ENCODE data around the gene MALRD1.

The MALRD1 gene

DNA sequence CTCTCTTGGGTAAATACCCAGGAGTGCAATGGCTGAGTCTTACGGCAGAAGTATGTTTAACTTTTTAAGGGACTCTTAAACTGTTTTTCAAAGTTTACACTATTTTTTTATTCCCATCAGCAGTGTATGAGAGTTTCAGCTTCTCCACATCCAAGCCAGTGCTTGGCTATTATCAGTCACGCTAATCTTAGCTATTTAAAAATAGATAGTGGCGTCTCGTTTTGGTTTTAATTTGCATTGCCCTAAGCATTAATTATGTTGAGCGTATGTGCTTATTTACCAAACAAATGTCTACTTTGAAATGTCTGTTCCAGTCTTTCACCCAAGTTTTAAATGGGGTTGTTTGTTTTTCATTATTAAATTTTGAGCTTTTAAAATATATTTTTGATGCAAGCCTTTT, 164.0 kb downstream of the MALRD1 start:
- DNase-seq, result no peak
- TF ChIP-seq POLR2A (IDR thresholded peaks at IDR 0.05; ENCODE audit: low read length), result no peak
- no peak for TF ChIP-seq GATA1 (IDR thresholded peaks at IDR 0.05; ENCODE audit: low read depth, low read length)

DNA sequence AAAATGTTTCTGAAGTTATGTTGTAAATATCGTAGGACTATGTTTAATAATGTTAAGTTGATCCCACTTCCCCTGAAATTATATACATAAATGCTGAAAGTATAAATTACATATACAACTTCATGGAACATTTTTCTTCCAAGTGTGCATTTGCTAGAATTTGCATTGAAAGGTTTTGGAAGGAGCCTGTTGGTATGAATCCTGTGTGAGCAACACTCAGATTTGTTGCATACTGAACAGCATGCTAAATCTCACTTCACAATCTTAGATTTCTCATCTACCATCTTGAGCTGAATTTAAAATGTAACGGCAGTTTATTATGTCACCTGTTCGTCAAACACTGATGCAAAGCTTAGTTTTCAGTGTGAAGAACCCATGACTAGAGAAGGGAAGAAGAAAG, 172.6 kb downstream of the MALRD1 start:
- no peak for DNase-seq
- no peak for TF ChIP-seq POLR2A (IDR thresholded peaks at IDR 0.05; ENCODE audit: low read length)
- no peak for TF ChIP-seq GATA1 (IDR thresholded peaks at IDR 0.05; ENCODE audit: low read depth, low read length)

DNA sequence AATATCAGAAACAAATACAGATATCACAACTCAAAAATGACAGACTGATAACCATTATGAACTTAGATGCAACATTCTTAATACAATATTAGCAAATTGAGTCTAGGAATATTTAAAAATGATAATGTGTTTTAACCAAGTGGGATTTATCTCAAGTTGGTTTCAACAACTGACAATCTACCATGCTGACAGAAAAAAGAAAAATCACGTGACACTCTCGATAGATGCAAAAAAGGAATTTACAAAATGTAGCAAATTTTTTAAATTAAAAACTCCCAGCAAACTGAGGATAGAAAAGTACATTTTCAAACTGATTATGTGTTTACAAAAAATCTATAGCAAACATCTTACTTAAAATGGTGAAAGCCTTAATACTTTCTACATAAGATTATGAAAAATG, 177.4 kb downstream of the MALRD1 start:
- no peak for TF ChIP-seq POLR2A (IDR thresholded peaks at IDR 0.05; ENCODE audit: low read length)
- TF ChIP-seq GATA1 (IDR thresholded peaks at IDR 0.05; ENCODE audit: low read depth, low read length), result no peak
- no peak for DNase-seq

DNA sequence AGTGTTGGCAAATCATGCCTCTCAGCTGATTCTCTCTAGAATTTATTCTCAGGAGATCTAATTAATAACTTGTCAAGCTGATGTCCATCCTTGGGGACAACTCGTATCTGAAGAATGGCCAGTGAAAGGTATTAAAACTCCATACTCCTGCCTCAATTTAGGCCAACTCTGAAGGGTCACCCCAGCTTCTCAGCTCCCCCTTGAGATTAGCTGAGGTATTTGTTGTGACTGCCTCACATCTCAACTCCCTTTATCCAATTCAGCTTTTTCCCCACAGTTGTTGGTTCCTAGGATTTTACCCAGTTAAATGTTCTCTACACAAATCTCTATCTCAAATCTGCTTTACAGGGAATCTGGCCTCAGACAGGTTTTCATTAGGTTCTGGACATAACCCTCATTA, 182.4 kb downstream of the MALRD1 start:
- TF ChIP-seq POLR2A (IDR thresholded peaks at IDR 0.05; ENCODE audit: low read length), result no peak
- TF ChIP-seq GATA1 (IDR thresholded peaks at IDR 0.05; ENCODE audit: low read depth, low read length), result no peak

DNA sequence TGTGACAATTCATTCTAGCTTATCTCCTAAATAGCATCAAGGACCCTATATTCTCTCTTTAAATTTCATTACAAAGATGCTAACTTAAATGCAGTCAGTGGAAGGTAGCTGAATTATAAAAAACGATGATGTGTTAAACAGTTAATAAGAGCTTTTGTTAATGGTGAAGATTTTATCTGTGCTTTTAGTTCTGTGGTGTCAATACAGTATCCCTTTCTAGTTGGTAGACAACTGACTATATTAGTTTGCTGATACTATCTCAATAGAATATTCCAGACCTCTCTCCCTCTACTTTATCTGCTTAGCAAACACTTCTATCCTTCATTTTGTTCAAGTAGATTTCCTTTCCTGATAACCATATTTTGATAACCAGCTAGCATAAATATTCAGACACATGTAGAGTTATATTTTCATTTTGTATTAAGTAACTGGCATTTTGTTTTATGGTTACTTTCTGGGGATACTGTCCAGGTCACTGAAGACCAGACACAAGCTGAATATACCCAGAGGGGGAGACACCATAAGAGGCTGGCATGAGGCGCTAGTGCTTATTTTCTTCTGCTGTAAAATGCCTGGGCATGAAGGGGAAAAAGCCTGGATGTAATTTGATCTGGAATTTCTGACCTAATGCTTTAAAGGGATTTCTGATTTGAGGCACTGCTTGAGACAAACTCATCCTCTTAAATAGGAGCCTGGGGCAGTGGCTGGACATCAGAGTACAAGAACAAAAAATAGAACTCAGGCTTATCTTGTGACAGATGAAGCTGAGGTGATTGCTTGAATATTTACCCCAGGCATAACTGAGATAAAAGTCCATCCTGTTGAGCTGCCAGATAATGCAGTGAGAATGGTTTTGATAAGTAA, 197.5 kb downstream of the MALRD1 start:
- TF ChIP-seq POLR2A (IDR thresholded peaks at IDR 0.05; ENCODE audit: low read length), result no peak
- no peak for TF ChIP-seq GATA1 (IDR thresholded peaks at IDR 0.05; ENCODE audit: low read depth, low read length)
- DNase-seq, result no peak

More for the DNA sequence above, 182.4 kb downstream of the MALRD1 start:
- no peak for DNase-seq

DNA sequence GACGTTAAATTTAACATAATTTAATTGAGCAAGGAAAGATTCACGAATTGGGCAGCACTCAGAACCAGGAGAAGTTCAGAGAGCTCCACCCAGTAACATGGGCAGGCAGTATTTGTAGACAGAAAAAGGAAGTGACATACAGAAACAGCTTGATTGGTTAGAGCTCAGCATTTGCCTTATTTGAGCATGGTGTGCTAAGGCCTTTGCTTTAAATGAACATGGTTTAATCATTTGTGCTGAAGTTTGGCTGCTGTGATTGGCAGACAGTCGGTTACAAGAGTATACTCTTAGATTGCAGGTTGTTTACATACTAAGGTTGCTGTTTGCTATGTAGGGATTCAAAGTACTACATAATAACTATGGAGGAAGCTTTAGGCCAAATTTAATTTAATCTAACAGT, 199.2 kb downstream of the MALRD1 start:
- no peak for DNase-seq
- TF ChIP-seq POLR2A (IDR thresholded peaks at IDR 0.05; ENCODE audit: low read length) (no peak), GATA1 (IDR thresholded peaks at IDR 0.05; ENCODE audit: low read depth, low read length) (no peak)

DNA sequence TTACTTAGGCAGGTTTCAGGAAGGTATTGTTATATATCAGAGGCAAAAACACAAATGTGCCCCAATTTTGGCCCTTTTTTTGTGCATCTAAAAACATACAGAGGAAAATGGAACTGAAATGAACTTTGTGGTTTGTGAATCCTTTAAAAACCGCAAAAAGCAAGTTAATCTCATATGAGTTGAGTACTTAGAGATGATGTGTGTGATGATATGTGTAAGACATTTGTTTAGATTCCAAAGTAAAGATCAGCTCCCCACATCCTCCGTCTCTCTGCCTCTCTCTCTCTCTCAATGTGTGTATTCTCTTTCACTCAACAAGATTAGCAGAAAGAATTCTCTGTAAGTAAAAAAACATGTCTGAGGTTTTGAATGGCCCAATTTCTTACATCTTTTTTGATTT, 201.9 kb downstream of the MALRD1 start:
- TF ChIP-seq POLR2A (IDR thresholded peaks at IDR 0.05; ENCODE audit: low read length) (no peak), GATA1 (IDR thresholded peaks at IDR 0.05; ENCODE audit: low read depth, low read length) (no peak)
- no peak for DNase-seq

DNA sequence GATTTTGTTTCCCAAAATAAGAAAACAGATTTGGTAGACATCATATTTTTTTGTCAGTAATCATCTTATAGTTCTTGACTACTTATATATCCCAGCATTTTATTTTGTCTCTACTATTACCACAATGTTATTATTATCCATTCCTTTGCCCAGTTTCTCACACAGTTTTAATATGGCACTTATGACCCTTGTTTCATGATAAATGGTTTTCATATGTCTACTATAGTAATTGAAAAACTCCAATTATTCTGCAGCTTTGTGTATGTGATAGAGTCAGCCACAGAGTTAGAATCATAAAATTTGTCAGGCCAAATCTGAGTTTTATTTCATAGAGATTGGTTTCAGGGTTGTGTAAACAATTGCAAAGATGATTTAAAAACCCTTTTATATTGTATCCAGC, 203.9 kb downstream of the MALRD1 start:
- no peak for TF ChIP-seq POLR2A (IDR thresholded peaks at IDR 0.05; ENCODE audit: low read length)
- no peak for TF ChIP-seq GATA1 (IDR thresholded peaks at IDR 0.05; ENCODE audit: low read depth, low read length)

DNA sequence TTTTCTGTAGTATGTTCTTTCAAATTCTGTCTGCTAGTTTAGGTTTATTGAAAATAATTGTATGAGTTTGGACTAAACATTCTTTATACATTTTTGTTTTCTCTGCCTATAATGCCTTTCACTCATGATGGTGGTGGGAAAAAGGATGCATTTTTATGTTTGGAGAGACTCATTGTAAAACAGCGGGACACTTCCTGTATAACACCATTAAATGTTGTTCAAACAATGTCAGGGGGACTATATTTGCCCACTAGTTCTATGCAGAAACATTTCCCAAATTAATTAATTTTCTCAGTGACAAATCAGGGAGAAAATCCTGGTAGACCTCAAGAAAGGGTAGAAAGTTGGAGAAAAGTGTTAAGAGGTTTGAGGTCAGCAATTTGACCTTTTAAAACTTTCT, 207.7 kb downstream of the MALRD1 start:
- TF ChIP-seq GATA1 (IDR thresholded peaks at IDR 0.05; ENCODE audit: low read depth, low read length), result no peak
- no peak for TF ChIP-seq POLR2A (IDR thresholded peaks at IDR 0.05; ENCODE audit: low read length)
- DNase-seq, result no peak

More for the DNA sequence above, 203.9 kb downstream of the MALRD1 start:
- DNase-seq, result no peak

DNA sequence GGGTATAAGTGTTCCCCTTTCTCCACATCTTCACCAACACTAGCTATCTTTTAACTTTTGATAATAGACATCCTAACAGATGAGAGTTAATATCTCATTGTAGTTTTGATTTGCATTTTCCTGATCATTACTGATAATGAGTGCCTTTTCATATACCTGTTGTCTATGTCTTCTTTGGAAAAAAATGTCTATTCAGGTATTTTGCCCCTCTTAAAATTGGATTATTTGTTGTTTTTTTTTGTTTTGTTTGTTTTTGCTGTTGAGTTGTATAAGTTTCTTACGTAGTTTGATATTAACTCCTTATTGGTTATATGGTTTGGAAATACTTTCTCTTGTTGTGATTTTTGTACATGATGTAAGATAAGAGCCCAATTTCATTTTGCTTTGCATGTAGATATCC, 214.7 kb downstream of the MALRD1 start:
- no peak for DNase-seq
- TF ChIP-seq POLR2A (IDR thresholded peaks at IDR 0.05; ENCODE audit: low read length), result no peak
- TF ChIP-seq GATA1 (IDR thresholded peaks at IDR 0.05; ENCODE audit: low read depth, low read length), result no peak

DNA sequence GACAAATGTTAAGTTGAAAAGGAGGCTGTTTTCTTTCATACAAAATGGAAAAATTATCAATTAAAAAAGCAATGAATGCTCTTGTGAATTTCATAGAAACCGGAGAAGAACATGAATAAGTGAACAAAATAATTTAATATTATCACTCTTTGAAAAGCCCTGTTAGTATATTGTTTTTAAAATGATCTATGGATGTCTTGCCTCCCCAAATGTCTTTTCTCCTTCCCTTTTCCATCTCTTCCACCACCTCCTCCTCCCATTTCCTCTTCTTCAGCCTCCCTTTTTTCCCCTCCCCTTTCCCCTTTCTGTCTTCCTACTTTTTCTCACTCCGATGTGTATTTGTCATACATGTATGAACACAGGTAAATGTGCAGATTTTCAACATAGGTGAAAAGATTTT, 234.7 kb downstream of the MALRD1 start:
- no peak for TF ChIP-seq GATA1 (IDR thresholded peaks at IDR 0.05; ENCODE audit: low read depth, low read length)
- no peak for DNase-seq

DNA sequence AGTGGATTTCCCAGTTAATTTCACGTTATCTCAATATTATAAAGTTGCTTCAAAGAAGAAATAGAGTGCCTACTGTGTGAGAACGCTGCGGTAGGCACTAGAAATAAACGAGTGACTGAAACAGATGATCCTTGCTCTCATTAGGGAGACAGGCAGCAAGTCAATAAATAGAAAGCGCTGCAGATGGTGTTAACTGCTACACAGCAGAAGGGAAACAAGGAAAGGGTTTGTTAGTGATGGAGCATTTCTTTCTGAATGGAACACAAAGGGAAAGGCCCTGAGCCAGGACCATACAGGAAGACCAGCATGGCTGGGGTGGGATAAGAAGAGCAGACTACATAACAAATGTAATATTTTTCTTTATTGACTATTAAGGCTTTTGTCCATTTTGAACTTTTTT, 235.2 kb downstream of the MALRD1 start:
- no peak for DNase-seq
- TF ChIP-seq GATA1 (IDR thresholded peaks at IDR 0.05; ENCODE audit: low read depth, low read length), result no peak
- TF ChIP-seq POLR2A (IDR thresholded peaks at IDR 0.05; ENCODE audit: low read length), result no peak

DNA sequence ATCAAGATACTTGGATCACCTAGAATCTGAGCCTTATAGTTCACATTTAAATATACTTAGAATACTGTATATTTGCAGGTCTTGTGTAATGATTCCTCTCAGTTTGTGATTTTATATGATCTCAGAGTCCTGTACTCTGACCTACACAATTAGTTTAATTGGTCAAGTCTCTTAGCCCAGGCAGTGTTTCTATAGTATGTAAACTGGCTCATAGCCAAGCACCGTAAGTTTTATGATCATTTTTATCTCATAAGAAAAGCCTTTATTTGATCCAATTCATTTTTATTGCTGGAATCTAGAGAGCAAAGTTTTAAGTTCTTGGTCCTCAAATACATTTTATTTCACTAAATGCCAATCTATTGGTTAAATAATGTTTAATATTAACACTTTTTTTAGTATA, 242.2 kb downstream of the MALRD1 start:
- TF ChIP-seq GATA1 (IDR thresholded peaks at IDR 0.05; ENCODE audit: low read depth, low read length) (no peak), POLR2A (IDR thresholded peaks at IDR 0.05; ENCODE audit: low read length) (no peak)
- DNase-seq, result no peak

DNA sequence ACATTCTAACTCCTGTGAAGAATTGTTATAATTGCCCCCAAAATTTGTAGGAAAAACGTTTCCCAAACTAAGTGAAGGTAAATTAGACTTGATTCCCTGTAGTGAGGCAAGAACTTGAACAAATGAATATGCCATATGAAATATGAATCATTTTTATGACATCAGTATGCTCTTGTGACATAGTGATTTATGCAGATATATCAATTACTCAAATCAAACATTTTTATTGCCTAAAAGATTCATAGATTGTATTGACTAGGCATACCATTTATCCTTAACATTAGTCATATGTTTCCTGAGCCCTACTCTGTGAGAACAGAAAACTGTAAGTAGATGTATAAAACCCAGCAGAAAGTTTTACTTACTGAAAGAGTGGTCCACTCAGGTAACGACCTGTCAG, 245.6 kb downstream of the MALRD1 start:
- TF ChIP-seq GATA1 (IDR thresholded peaks at IDR 0.05; ENCODE audit: low read depth, low read length) (no peak), POLR2A (IDR thresholded peaks at IDR 0.05; ENCODE audit: low read length) (no peak)
- DNase-seq, result no peak

DNA sequence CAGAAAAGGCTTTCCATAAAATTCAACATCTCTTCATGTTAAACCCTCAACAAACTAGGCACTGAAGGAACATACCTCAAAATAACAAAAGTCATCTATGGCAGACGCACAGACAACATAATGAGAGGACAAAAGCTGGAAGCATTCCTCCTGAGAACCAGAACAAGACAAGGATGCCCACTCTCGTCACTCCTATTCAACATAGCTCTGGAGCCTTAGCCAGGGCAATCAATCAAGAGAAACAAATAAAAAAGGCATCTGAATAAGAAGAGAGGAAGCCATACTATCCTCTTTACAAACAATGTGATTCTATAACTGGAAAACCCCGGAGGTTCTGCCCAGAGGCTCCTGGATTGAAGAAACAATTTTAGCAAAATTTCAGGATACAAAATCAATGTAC, 251.0 kb downstream of the MALRD1 start:
- no peak for TF ChIP-seq POLR2A (IDR thresholded peaks at IDR 0.05; ENCODE audit: low read length)
- no peak for TF ChIP-seq GATA1 (IDR thresholded peaks at IDR 0.05; ENCODE audit: low read depth, low read length)
- no peak for DNase-seq

Data from erythroblast (primary cell).